NCI-H1105 treated with DMSO at 0.1 percent for 48 hours (cell line): ENCODE results near the gene ARRDC3.
A peak's percentile ranks its signal among the peaks of the same experiment; 100 is the strongest.

Source experiments
- DNase-seq: peaks from one replicate; lab custom pipeline; 2025; lab: John Stamatoyannopoulos, UW

The ARRDC3 gene

DNA sequence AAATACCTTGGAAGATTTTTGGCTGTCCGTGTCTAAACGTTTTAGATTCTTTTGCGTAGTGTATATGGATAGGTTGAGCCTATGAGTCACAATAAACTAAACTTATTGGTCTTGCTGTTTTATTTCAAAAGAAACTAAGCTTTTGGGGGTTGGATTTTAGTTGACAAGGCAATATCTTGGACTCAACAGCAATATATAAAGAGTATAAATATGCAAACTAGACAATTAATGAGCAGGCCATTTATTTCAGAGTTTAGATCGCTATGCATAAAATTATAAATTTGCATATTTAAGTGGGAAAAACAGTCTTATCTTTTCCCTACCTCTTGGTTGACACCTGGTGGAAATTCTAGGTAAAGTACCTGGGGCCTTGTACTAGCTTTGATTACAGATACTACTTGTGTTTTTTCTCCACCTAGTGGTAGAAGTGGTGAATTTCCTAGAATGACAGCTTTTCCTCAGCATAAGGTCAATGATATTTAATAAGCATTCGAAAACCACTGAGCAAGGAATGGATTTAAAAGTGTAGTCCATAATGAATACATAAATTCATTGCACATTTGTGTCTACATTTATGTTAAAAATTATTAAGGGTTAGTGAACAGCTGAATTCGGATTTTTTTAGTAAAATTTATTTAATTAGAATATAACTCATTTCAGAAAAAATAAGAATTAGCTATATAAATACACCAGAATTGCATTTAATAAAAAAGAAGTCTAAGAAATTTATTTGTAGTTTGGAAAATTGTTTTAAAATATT, 1.7 kb upstream of the ARRDC3 start:
- peak; percentile 85 for DNase-seq

- DNase-seq = peak; percentile 23
These were observed 811 bp upstream of the ARRDC3 start for GRCh38 chr5:91383956-91384300.

DNA sequence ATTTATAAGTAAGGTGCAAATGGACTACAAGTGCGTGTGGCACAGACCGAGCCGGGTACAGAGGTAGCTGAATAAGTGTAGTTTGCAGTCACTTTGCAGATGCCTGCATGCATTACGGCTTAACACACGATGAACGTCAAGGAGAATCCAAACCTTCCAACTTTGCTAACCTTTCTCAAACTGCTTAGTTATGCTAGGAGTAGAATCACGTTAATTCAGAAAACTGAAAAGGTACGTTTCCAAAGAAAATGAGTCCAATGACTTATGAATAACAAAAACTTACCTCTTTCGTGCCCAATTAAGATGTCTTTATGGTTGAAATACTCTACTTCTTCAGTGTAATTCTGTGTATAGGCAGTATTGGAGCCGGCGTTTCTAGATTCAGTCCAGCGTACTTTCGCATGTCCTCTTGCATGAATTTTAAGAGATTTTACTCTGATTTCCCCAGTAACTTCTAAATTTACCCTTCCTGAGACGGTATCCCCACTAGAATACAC, 539 bp downstream of the ARRDC3 start:
- DNase-seq = peak; percentile 63

DNA sequence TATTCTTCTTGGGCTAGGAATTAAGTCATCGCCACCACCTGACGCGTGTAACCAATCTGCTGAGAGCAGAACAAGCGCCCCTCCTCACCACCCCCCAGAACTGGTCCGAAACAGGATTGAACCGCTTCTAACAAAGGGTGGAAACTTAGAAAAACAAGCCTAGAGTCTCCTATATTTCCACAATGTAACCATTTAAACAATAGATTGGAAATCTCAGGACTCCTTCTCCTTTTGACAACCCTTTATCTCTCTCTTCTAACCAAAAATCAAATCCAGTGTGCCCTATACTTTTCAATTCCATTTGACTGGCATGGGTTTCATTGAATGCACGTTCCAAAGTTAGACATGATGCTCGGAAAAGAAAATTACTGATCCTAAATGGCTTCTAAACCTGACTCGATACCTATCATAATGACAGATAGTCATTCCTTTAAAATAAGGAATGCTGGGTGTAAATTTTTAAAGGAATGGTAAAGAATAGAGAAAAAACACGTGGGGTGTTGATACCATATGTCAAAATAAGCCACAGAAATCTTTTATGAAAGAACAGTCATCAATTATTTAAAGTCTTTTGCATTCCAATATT, 1.2 kb downstream of the ARRDC3 start:
- peak; percentile 77 for DNase-seq

DNA sequence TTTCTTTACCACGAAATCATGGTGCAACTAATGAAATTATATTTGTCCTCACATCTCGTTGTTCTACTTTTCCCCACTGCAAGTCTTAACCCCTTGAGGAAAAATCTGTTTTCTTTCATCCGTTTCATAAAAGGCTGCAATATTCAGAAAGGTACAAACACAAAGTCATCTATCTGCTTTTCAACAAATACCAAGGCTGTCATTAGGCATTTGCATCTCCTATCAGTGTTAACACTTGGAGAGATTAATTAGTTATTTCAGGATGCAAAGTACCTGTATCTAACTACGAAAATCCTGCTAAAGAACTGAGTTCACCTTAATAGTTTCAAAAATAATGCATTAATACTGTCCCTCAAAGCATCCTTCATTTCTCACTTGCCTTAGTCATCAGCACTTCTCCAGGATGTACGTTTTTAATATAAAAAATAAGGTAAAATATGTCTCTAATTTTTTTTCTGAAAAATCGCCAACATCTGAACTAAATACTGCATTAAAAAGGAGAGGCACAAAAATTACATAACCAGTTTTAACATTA, 1.8 kb downstream of the ARRDC3 start:
- no peak for DNase-seq

DNA sequence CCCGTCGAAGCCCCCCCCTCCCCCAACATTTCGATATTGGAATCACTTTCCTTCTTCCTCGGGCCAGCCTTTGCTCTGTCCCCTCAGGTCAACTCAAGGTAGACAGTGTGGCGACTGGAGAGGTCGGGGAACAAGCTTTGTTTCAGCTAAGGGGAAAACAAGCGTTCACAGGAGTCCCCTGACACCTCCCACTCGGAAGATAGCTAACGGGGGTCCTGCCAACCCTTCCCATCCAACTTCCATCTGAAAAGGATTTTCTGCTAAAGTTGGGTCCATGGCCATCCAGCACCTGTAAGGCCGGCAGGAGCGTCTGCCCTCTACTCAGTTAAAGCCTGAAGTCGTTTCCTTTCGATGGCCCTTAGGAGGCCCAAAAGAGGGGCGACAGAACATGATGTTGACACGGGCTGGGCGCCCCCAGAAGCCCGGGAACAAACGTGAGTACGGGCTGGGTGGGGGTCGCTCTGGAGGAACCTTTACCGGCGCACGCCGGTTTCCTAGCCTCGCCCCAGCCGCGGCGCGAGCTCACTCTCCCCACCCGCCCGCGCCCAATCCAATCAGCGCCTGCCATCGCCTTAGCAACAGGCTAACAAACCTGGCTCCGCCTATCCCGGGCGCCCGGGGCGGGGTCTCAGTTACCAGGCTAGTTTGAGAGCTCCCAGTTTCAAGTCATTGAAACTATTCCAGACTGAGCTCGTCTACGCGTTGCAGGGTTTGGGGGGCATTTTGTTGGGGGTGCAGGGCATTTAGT, 2.5 kb downstream of the ARRDC3 start:
- DNase-seq = peak; percentile 80

GRCh38 chr5:91379914-91380490, 3.1 kb downstream of the ARRDC3 start:
- DNase-seq = peak; percentile 89

GRCh38 chr5:91379246-91379913, 3.7 kb downstream of the ARRDC3 start:
- DNase-seq = no peak

DNA sequence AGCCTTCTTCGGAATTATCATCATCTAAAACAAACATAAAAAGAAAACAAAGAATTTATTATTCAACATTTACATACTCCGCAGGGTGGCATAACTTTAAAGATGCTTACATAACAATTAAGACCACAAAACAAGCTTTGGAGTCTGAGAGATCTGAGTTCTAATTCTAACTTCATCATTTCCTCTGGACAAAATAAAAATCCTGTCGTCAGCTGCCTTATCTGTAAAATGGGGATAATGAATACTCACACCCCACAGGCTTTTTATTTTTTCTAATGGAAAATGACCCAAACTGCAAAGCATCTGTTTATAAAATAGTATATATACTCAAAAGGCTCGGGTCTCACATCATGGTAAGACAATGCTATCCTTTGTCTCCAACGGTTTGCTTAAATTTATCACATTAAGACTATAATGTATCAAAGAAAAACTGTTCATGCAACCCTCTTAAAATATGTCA, 4.3 kb downstream of the ARRDC3 start:
- DNase-seq = no peak

DNA sequence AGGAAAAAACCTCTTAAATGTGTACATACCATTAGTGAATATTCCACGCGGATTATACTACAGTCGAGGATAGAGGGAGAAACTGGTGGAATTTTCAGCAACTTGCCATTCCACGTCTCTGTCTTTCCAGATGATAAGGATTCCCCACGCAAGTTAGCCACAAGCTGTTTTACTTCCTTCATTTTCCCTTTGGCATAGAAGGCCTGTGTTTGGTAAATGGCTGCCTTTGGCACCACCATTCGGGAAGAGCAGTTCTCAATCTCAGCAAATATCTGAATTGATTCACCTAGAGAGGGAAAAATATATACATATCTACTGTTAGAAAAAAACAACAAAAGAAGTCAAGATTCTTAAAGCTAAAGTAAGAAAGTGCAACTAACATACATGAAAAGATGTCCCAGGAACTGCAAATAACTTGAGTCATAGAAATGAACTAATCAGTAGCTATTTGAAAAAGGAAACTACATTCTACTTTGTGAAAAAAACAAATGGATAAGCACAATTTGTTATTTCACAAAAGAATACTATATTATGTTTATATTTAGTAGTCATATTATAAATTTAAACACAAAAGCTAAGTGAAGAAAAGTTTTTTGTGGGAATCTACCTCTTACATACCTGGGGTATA, 8.1 kb downstream of the ARRDC3 start:
- DNase-seq = no peak

- DNase-seq = no peak
These were observed 9.5 kb downstream of the ARRDC3 start for GRCh38 chr5:91373600-91373999.

DNA sequence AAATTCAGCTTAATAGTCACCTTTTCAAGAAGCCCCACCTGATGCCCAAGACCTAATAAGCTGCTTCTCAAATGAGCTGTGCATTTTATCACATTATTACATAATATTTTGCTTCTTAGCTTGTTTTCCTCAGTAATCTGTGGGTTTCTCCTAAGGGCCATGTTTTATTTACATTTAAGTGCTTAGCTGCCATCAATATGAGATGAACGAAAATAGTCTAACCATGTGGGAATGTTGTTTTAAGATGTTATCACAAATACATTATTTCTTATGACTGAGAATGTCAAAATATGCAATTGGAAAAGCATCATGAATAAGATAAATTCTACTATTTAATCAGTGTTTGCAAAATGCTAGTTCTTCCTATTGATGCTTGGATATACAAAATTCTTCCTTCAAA, 10.1 kb downstream of the ARRDC3 start:
- no peak for DNase-seq

- no peak for DNase-seq
These were observed 13.6 kb downstream of the ARRDC3 start for GRCh38 chr5:91369480-91369879.

DNA sequence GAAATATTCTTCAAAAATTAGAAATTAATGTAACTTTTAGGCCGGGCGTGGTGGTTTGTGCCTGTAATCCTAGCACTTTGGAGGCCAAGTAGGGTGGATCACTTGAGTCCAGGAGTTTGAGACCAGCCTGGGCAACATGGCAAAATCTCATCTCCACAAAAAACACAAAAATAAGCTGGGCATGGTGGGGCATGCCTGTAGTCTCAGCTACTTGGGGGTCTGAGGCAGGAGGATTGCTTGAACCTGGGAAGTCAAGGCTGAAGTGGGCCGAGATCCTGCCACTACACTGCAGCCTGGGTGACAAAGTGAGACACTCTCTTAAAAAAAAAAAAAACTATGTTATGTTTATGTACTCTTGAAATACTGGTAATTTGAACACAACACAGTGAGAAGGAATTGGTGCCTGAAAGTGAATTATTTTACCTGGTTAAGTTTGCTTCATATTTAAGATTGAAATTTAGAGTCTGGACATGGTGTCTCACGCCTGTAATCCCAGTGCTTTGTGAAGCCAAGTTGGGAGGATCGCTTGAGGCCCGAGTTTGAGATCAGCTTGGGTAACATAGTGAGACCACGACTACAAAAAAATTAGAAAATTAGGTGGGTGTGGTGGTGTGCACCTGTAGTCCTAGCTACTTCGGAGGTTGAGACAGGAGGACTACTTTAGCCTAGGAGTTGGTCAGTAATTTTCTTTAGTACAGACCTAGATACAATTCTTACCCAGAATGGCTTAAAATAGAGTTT, 15.0 kb downstream of the ARRDC3 start:
- DNase-seq = no peak

DNA sequence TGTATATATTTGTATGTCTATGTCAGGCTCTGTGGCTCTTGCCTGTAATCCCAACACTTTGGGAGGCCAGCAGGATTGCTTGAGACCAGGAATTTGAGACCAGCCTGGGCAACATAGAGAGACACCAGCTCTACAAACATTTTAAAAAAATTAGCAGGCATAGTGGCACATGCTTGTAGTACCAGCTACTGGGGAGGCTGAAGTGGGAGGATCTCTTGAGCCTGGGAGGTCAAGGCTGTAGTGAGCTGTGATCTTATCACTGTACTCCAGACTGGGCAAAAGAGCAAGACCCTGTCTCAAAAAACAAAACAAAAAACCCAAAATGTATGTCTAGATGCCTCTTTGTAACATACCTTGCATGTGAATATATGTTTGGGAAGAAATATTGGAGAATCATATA, 15.8 kb downstream of the ARRDC3 start:
- DNase-seq = no peak

- no peak for DNase-seq
These were observed 16.6 kb downstream of the ARRDC3 start for GRCh38 chr5:91366551-91366950.

DNA sequence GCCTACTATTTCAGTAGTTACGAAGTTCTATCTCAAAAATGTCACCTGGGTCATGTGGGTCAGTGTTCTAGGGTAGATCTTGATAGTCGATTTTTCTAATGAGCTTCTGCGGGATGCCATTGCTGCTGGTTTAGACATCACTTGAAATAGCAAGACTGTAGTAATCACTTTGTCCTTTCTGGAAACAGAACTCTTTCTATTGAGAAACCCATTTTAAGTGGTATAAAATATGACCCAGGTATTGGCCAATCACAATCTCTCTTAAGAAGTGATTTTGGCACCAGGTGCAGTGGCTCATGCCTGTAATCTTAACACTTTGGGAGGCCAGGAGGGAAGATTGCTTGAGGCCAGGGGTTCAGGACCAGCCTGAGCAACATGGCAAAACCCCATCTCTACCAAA, 17.6 kb downstream of the ARRDC3 start:
- no peak for DNase-seq

GRCh38 chr5:91362935-91363334, 20.2 kb downstream of the ARRDC3 start:
- DNase-seq = no peak

DNA sequence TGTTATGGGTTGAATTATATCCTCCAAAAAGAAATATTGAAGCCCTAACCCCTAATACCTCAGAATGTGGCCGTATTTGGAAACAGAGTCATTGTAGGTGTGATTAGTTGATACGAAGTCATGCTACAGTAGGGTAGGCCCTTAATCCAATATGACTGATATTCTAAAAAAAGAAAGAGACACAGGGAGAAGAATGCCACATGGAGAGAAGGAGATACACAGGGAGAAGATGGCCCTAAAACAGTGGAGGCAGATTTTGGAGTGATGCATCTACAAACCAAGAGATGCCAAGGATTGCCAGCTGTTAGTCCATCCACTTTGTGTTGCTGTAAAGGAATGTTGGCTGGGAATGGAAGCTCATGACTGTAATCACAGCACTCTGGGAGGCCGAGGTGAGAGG, 21.3 kb downstream of the ARRDC3 start:
- no peak for DNase-seq

GRCh38 chr5:91361055-91361701, 21.9 kb downstream of the ARRDC3 start:
- DNase-seq = no peak
